Hematopoietic multipotent progenitor cell treated with erythropoietin and hydrocortisone succinate and interleukin-3 and kit ligand, for 17 days (in vitro differentiated cells): ENCODE measurements around the gene SPATA3.

Experiments used
- DNase-seq: peaks from one replicate; pipeline ENCODE4 v3.0.0-alpha.2; 2015; ENCODE audit warnings: low spot score

Gene SPATA3

GRCh38 chr2:231030725-231031124, 34.8 kb downstream of the SPATA3 start:
- DNase-seq, result no peak

GRCh38 chr2:231032575-231033140, 36.7 kb downstream of the SPATA3 start:
- DNase-seq, result no peak

GRCh38 chr2:231033147-231034132, 37.5 kb downstream of the SPATA3 start:
- no peak for DNase-seq

- DNase-seq, result no peak
These were observed 38.5 kb downstream of the SPATA3 start for GRCh38 chr2:231034291-231034882.

- no peak for DNase-seq
These were observed 40.2 kb downstream of the SPATA3 start for GRCh38 chr2:231036131-231036530.

- DNase-seq, result no peak
These were observed 40.7 kb downstream of the SPATA3 start for GRCh38 chr2:231036578-231037106.

- DNase-seq, result no peak
These were observed 41.3 kb downstream of the SPATA3 start, which contains the start of gene C2orf72 for GRCh38 chr2:231037202-231037730. Gene C2orf72 (plus strand): TSS chr2:231037523. CDS start chr2:231037566, 43 bp downstream.

GRCh38 chr2:231037731-231038482, 42.0 kb downstream of the SPATA3 start:
- no peak for DNase-seq

GRCh38 chr2:231038483-231039293, 42.8 kb downstream of the SPATA3 start:
- DNase-seq, result no peak

GRCh38 chr2:231039294-231039664, 43.4 kb downstream of the SPATA3 start:
- DNase-seq, result no peak

GRCh38 chr2:231039821-231040364, 44.0 kb downstream of the SPATA3 start:
- no peak for DNase-seq

- no peak for DNase-seq
These were observed 45.3 kb downstream of the SPATA3 start for GRCh38 chr2:231041061-231041689.

GRCh38 chr2:231043796-231044195, 47.9 kb downstream of the SPATA3 start:
- no peak for DNase-seq

- DNase-seq, result no peak
These were observed 51.0 kb downstream of the SPATA3 start for GRCh38 chr2:231046916-231047273.

GRCh38 chr2:231047274-231047922, 51.5 kb downstream of the SPATA3 start:
- no peak for DNase-seq

- no peak for DNase-seq
These were observed 52.3 kb downstream of the SPATA3 start for GRCh38 chr2:231047923-231048915.

GRCh38 chr2:231049286-231050017, 53.5 kb downstream of the SPATA3 start:
- no peak for DNase-seq
